H1 (cell line): ENCODE results near the gene UBE3A. TPM values are rescaled to one million over a fixed set of nuclear protein-coding genes. Genes with fewer than 3 reads are reported as not detected.

Experiments used
- CTCF ChIA-PET: fragments of 300-600 bp; sonication (Branson Sonifier 250); formaldehyde crosslinking; loops from one replicate; lab custom pipeline; 2021; ENCODE audit not compliant: partially characterized antibody; lab: Charles Lee
- POLR2A ChIA-PET: fragments of 300-600 bp; sonication (Branson Sonifier 250); formaldehyde crosslinking; loops from one replicate; lab custom pipeline; 2021; ENCODE audit warnings: inconsistent platforms; ENCODE audit not compliant: partially characterized antibody; lab: Charles Lee
- DNase-seq, 2 experiments: peaks; one replicate each; pipeline versions ENCODE4 v3.0.0 to v3.0.0-alpha.2; 2010 to 2022; ENCODE audit warnings: low spot score in 2 of 2, low read depth in 1 of 2, mixed read lengths in 1 of 2
- FAIRE-seq: peaks from 2 replicates; lab custom pipeline; 2011; peaks lifted over from hg19 to GRCh38; lab: Jason Lieb, UNC
- H2AFZ ChIP-seq: 2 replicates; pipeline ENCODE4 v1.8.1; 2012; ENCODE audit warnings: low read length, inconsistent platforms
- H2AK5ac ChIP-seq: 2 replicates; pipeline ENCODE4 v1.6.1; 2013; ENCODE audit warnings: low read depth, low read length
- H2BK120ac ChIP-seq: replicated peaks from 2 replicates; pipeline ENCODE3; 2013; ENCODE audit warnings: low read depth, low read length, inconsistent platforms
- H2BK12ac ChIP-seq: 2 replicates; pipeline ENCODE4 v1.6.1; 2013; ENCODE audit warnings: low read depth, low read length
- H2BK15ac ChIP-seq: 2 replicates; pipeline ENCODE4 v1.6.1; 2013; ENCODE audit warnings: low read length
- H2BK20ac ChIP-seq: 2 replicates; pipeline ENCODE4 v1.6.1; 2013; ENCODE audit warnings: low read length
- H2BK5ac ChIP-seq: 2 replicates; pipeline ENCODE4 v1.6.1; 2013; ENCODE audit warnings: low read depth, low read length
- H3K14ac ChIP-seq: 2 replicates; pipeline ENCODE4 v1.6.1; 2013; ENCODE audit warnings: inconsistent platforms; ENCODE audit not compliant: insufficient read length
- H3K18ac ChIP-seq: 2 replicates; pipeline ENCODE4 v1.6.1; 2013; ENCODE audit warnings: low read length; ENCODE audit errors: extremely low read depth
- H3K23ac ChIP-seq: 2 replicates; pipeline ENCODE4 v1.6.1; 2013; ENCODE audit warnings: inconsistent platforms; ENCODE audit not compliant: insufficient read length
- H3K23me2 ChIP-seq: 2 replicates; pipeline ENCODE4 v1.6.1; 2013; ENCODE audit warnings: low read depth, low read length
- H3K27ac ChIP-seq: 2 replicates; pipeline ENCODE4 v1.6.1; 2011; ENCODE audit warnings: low read depth, low read length, inconsistent platforms
- H3K27me3 ChIP-seq, 4 experiments: replicated peaks in 1 of 4; 1 replicate in 1 of 4; 2 replicates in 3 of 4; pipeline versions ENCODE4 v1.6.1 to v1.8.1; 2011 to 2013; ENCODE audit warnings: low read length in 3 of 4, mild to moderate bottlenecking in 3 of 4, inconsistent platforms in 2 of 4, mixed read lengths in 2 of 4, moderate library complexity in 1 of 4; ENCODE audit not compliant: control insufficient read depth in 3 of 4, insufficient read depth in 3 of 4; ENCODE audit errors: extremely low read depth in 1 of 4
- H3K36me3 ChIP-seq, 4 experiments: 2 replicates each; pipeline versions ENCODE4 v1.6.1 to v1.8.1; 2011 to 2013; ENCODE audit warnings: mild to moderate bottlenecking in 4 of 4, low read length in 3 of 4, moderate library complexity in 2 of 4, control low read depth in 1 of 4, inconsistent platforms in 1 of 4; ENCODE audit not compliant: insufficient read depth in 4 of 4, control insufficient read depth in 2 of 4
- H3K4ac ChIP-seq: replicated peaks from 2 replicates; pipeline ENCODE3; 2013; ENCODE audit warnings: low read length, low read depth, mixed read lengths, inconsistent platforms; ENCODE audit not compliant: insufficient read length
- H3K4me1 ChIP-seq, 4 experiments: replicated peaks in 1 of 4; 1 replicate in 1 of 4; 2 replicates in 3 of 4; pipeline versions ENCODE4 v1.6.1 to v1.8.1; 2011 to 2013; ENCODE audit warnings: low read length in 3 of 4, inconsistent platforms in 2 of 4, mixed read lengths in 1 of 4; ENCODE audit not compliant: insufficient read depth in 4 of 4, control insufficient read depth in 3 of 4
- H3K4me2 ChIP-seq, 2 experiments: 2 replicates each; pipeline versions ENCODE4 v1.6.1 to v1.8.1; 2011 to 2013; ENCODE audit warnings: low read depth in 2 of 2, low read length in 2 of 2, control low read depth in 1 of 2, inconsistent platforms in 1 of 2, mild to moderate bottlenecking in 1 of 2; ENCODE audit not compliant: insufficient read depth in 1 of 2
- H3K4me3 ChIP-seq, 4 experiments: fragments of 200-600, 300-600 bp in 1 of 4; sonication (generic), shearing (Covaris generic), sonication (Bioruptor Twin) in 1 of 4; 2 replicates each; pipeline versions ENCODE4 v1.5.1 to v1.8.1; 2011 to 2016; ENCODE audit warnings: low read length in 4 of 4, low read depth in 3 of 4, control low read depth in 2 of 4, inconsistent platforms in 2 of 4, mild to moderate bottlenecking in 2 of 4, mixed read lengths in 1 of 4, moderate library complexity in 1 of 4; ENCODE audit not compliant: insufficient read depth in 2 of 4; ENCODE audit errors: extremely low read depth in 1 of 4
- H3K56ac ChIP-seq: replicated peaks from 2 replicates; pipeline ENCODE3; 2013; ENCODE audit warnings: low read depth, mild to moderate bottlenecking, mixed read lengths, low read length, inconsistent platforms; ENCODE audit not compliant: insufficient read length
- H3K79me1 ChIP-seq: 2 replicates; pipeline ENCODE4 v1.6.1; 2013; ENCODE audit warnings: low read depth, low read length, control low read depth
- H3K79me2 ChIP-seq, 2 experiments: 2 replicates each; pipeline versions ENCODE4 v1.6.1 to v1.8.1; 2012 to 2013; ENCODE audit warnings: low read length in 2 of 2, mild to moderate bottlenecking in 2 of 2, inconsistent platforms in 1 of 2; ENCODE audit not compliant: insufficient read depth in 2 of 2, control insufficient read depth in 1 of 2
- H3K9ac ChIP-seq, 4 experiments: replicated peaks in 1 of 4; 1 replicate in 1 of 4; 2 replicates in 3 of 4; pipeline versions ENCODE4 v1.6.1 to v1.8.1; 2011 to 2013; ENCODE audit warnings: low read depth in 3 of 4, low read length in 3 of 4, control low read depth in 2 of 4, mild to moderate bottlenecking in 2 of 4, moderate library complexity in 2 of 4, inconsistent platforms in 1 of 4; ENCODE audit errors: extremely low read depth in 1 of 4
- H3K9me3 ChIP-seq, 2 experiments: 2 replicates each; pipeline versions ENCODE4 v1.6.1 to v1.8.1; 2012 to 2013; ENCODE audit warnings: mild to moderate bottlenecking in 2 of 2, moderate library complexity in 2 of 2, control low read depth in 1 of 2, inconsistent platforms in 1 of 2, low read depth in 1 of 2, low read length in 1 of 2, mixed read lengths in 1 of 2; ENCODE audit not compliant: insufficient read depth in 2 of 2
- H4K20me1 ChIP-seq, 2 experiments: replicated peaks in 1 of 2; 2 replicates each; pipeline versions ENCODE3 to v1.8.1; 2011 to 2013; ENCODE audit warnings: inconsistent platforms in 2 of 2, low read length in 2 of 2, mild to moderate bottlenecking in 1 of 2; ENCODE audit not compliant: insufficient read depth in 2 of 2, control insufficient read depth in 1 of 2
- H4K5ac ChIP-seq: 2 replicates; pipeline ENCODE4 v1.6.1; 2013; ENCODE audit warnings: low read length, low read depth, mixed read lengths, inconsistent platforms; ENCODE audit not compliant: insufficient read length
- H4K8ac ChIP-seq: 2 replicates; pipeline ENCODE4 v1.8.0; 2013; ENCODE audit warnings: mild to moderate bottlenecking, moderate library complexity, low read length, inconsistent platforms; ENCODE audit not compliant: insufficient read depth; ENCODE audit errors: extremely low read depth
- H4K91ac ChIP-seq: replicated peaks from 2 replicates; pipeline ENCODE3; 2013; ENCODE audit warnings: low read length, mixed read lengths, inconsistent platforms; ENCODE audit not compliant: insufficient read length
- GABPA ChIP-seq: IDR thresholded peaks from 2 replicates; pipeline ENCODE4 v1.6.1; 2011; ENCODE audit warnings: mild to moderate bottlenecking, low read length, moderate library complexity, borderline replicate concordance; ENCODE audit not compliant: insufficient read depth
- KDM5A ChIP-seq: fragments of 200-600 bp; IDR thresholded peaks from 2 replicates; pipeline ENCODE4 v1.7.1; 2012; ENCODE audit warnings: mild to moderate bottlenecking, low read length, inconsistent platforms, mixed read lengths
- WGBS, 2 experiments: shearing (Covaris generic) in 1 of 2; methylation state at CpG; one replicate each; pipeline versions ENCODE4 v1.1.6 to v1.1.7; 2013 to 2015; ENCODE audit warnings: low lambda C conversion rate in 2 of 2, mixed read lengths in 2 of 2, inconsistent platforms in 1 of 2, low coverage in 1 of 2, missing lambda C conversion rate in 1 of 2; ENCODE audit not compliant: insufficient replicate concordance in 2 of 2, insufficient coverage in 1 of 2, insufficient read length in 1 of 2; ENCODE audit errors: extremely low coverage in 1 of 2, missing lambda C conversion rate in 1 of 2; 5-methylcytosine and 5-hydroxymethylcytosine counted together
- polyA plus RNA-seq, 7 experiments: library from polyadenylated mRNA; depleted of rRNA in 3 of 7; stranded (reverse) in 5 of 7; unstranded in 2 of 7; fragments of >200 nt in 5 of 7; fragments of 200-250 nt in 2 of 7; gene quantifications; 1 replicate in 5 of 7; 2 replicates in 1 of 7; 4 replicates in 1 of 7; pipeline versions ENCODE4 v1.2.1 to v1.2.3, GENCODE V29; 2011 to 2013; ENCODE audit warnings: missing spikeins in 2 of 7, mixed read lengths in 2 of 7
- total RNA-seq: library from RNA; stranded (reverse); fragmentation: NEBNext Ultra II Directional; extraction: Animal tissue kit (Norgen Biotek cat#: 25700); gene quantifications from 2 replicates; pipeline ENCODE4 v1.2.1, GENCODE V29; 2021

UBE3A gene
- total and polyA plus RNA-seq, 2 of the 8 experiments (the other 6 are each of a cell fraction or from before 2014, with no cell fraction given): 13.8 to 110 TPM

GRCh38 chr15:25408929-25409328, 29.9 kb downstream of the UBE3A start:
- Histone ChIP-seq H3K4me2 (no peak overlapping the region), H2AFZ (no peak overlapping the region), H4K5ac (no peak overlapping the region), H4K91ac (no peak overlapping the region), H4K20me1 (peaks cover 6 to 11% of the 10 kb centered on the region in 2 experiments), H2BK15ac (no peak overlapping the region), H2BK5ac (no peak overlapping the region), H3K18ac (no peak overlapping the region), H3K79me2 (peaks cover 11 to 97% of the 10 kb centered on the region in 2 experiments), H2BK12ac (no peak overlapping the region), H3K14ac (no peak overlapping the region), H3K36me3 (peaks cover 0 to 7% (median 3%) of the 10 kb centered on the region in 4 experiments; a peak in 4 of 8 replicates), H3K9ac (no peak overlapping the region), H2BK120ac (no peak overlapping the region), H3K4me3 (no peak overlapping the region), H3K4me1 (peaks cover 0 to 6% (median 4%) of the 10 kb centered on the region in 4 experiments; a peak in 3 of 7 replicates), H2BK20ac (no peak overlapping the region), H3K23ac (no peak overlapping the region), H3K27ac (no peak overlapping the region), H3K56ac (no peak overlapping the region), H3K79me1 (no peaks in the 10 kb centered on the region), H3K9me3 (no peaks in the 10 kb centered on the region), H3K4ac (no peak overlapping the region), H2AK5ac (no peak overlapping the region), H3K23me2 (no peaks in the 10 kb centered on the region), H3K27me3 (no peaks in the 10 kb centered on the region), H4K8ac (no peak overlapping the region)
- DNase-seq (no peak), FAIRE-seq (no peak)
- ChIA-PET POLR2A (no interaction called here), CTCF (no interaction called here)
- no peak for TF ChIP-seq KDM5A
- TF ChIP-seq GABPA: no peak
- WGBS, 2 experiments: 90% methylated on average over 2 of the region's 2 CpGs; no CpG with 5 or more reads in 1 of the 2 experiments
